Prostate gland (tissue), 2 donors: ENCODE measurements around the gene TSC22D3. TPM values are rescaled to one million over a fixed set of nuclear protein-coding genes. Genes with fewer than 3 reads are reported as not detected.
A peak's percentile ranks its signal among the peaks of the same experiment; 100 is the strongest.

Experiments used
- DNase-seq: peaks from one replicate; pipeline ENCODE4 v3.0.0-alpha.2; 2019; ENCODE audit warnings: low spot score
- H3K27ac ChIP-seq, 2 donors: fragments of 200-600 bp; sonication (generic); 2 replicates each; pipeline ENCODE4 v1.5.1; 2017 to 2019
- H3K27me3 ChIP-seq: fragments of 200-600 bp; sonication (generic); replicated peaks from 2 replicates; pipeline ENCODE4 v1.5.1; 2019; ENCODE audit not compliant: insufficient read depth
- H3K36me3 ChIP-seq, 2 donors: fragments of 200-600 bp; sonication (generic); 1 replicate in 1 of 2; 2 replicates in 1 of 2; pipeline versions ENCODE4 v1.5.1 to v1.8.1; 2017 to 2019
- H3K4me1 ChIP-seq: fragments of 200-600 bp; sonication (generic); replicated peaks from 2 replicates; pipeline ENCODE4 v1.5.1; 2019
- H3K4me3 ChIP-seq, 2 donors: fragments of 200-600 bp; sonication (generic); 2 replicates each; pipeline ENCODE4 v1.5.1; 2017 to 2019
- H3K9me3 ChIP-seq: fragments of 200-600 bp; sonication (generic); 2 replicates; pipeline ENCODE4 v1.5.1; 2017
- POLR2A ChIP-seq: fragments of 450-650 bp; IDR thresholded peaks from one replicate; pipeline ENCODE4 v1.6.1; 2016; ENCODE audit warnings: antibody characterized with exemption, mild to moderate bottlenecking
- POLR2AphosphoS5 ChIP-seq: sonication (generic); formaldehyde crosslinking; IDR thresholded peaks from one replicate; pipeline ENCODE4 v1.6.1; 2017; ENCODE audit warnings: antibody characterized with exemption
- WGBS: methylation state at CpG from one replicate; pipeline ENCODE4 v1.1.5; 2018; 5-methylcytosine and 5-hydroxymethylcytosine counted together
- intact Hi-C: fragments of 100-400 bp; cut with DNase I; formaldehyde crosslinking; loops from one replicate; pipeline ENCODE4 v1.14.2; 2022
- total RNA-seq, 2 donors: library from RNA; depleted of rRNA; stranded (reverse); fragments of >200 nt; gene quantifications; one replicate each; pipeline ENCODE4 v1.1.0, GENCODE V29; 2016
- TF ChIP-seq, protein P1 (sequence below), 4 experiments: fragments of 200-600 bp in 2 of 4; fragments of 450-650 bp in 2 of 4; sonication (generic) in 2 of 4; IDR thresholded peaks; 1 replicate in 3 of 4; 2 replicates in 1 of 4; pipeline ENCODE4 v1.5.1; 2016 to 2019; ENCODE audit warnings: antibody characterized with exemption in 4 of 4, mild to moderate bottlenecking in 2 of 4, moderate library complexity in 2 of 4

TSC22D3 gene
- total RNA-seq, 2 donors from 2014 or later = 480 to 1,164 TPM

GRCh38 chrX:107739541-107739940 lies 36.0 kb downstream of the TSC22D3 start:
- Histone ChIP-seq H3K9me3 (no peaks in the 10 kb centered on the region), H3K4me1 (no peaks in the 10 kb centered on the region), H3K36me3 (no peaks in the 10 kb centered on the region), H3K4me3 (no peak overlapping the region), H3K27ac (peak overlapping the region; percentile 66 to 90), H3K27me3 (no peaks in the 10 kb centered on the region)
- 87% methylated on average over 3 of the region's 3 CpGs for WGBS
- no peak for DNase-seq
- intact Hi-C loops = no loop called here
- TF ChIP-seq, protein P1, sequence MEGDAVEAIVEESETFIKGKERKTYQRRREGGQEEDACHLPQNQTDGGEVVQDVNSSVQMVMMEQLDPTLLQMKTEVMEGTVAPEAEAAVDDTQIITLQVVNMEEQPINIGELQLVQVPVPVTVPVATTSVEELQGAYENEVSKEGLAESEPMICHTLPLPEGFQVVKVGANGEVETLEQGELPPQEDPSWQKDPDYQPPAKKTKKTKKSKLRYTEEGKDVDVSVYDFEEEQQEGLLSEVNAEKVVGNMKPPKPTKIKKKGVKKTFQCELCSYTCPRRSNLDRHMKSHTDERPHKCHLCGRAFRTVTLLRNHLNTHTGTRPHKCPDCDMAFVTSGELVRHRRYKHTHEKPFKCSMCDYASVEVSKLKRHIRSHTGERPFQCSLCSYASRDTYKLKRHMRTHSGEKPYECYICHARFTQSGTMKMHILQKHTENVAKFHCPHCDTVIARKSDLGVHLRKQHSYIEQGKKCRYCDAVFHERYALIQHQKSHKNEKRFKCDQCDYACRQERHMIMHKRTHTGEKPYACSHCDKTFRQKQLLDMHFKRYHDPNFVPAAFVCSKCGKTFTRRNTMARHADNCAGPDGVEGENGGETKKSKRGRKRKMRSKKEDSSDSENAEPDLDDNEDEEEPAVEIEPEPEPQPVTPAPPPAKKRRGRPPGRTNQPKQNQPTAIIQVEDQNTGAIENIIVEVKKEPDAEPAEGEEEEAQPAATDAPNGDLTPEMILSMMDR (IDR thresholded peaks at IDR 0.05) = no peak
- no peak for TF ChIP-seq POLR2AphosphoS5
- no peak for TF ChIP-seq POLR2A

GRCh38 chrX:107738768-107739167 lies 36.8 kb downstream of the TSC22D3 start:
- no peaks in the 10 kb centered on the region for H3K9me3 ChIP-seq
- DNase-seq = no peak
- H3K27me3 ChIP-seq = no peaks in the 10 kb centered on the region
- H3K4me1 ChIP-seq = no peaks in the 10 kb centered on the region
- no peak for TF ChIP-seq POLR2A
- TF ChIP-seq, protein P1 (IDR thresholded peaks at IDR 0.05) = no peak
- TF ChIP-seq POLR2AphosphoS5 = no peak
- H3K4me3 ChIP-seq = no peak overlapping the region
- intact Hi-C loops = no loop called here
- WGBS = 85% methylated on average over 4 of the region's 8 CpGs
- no peaks in the 10 kb centered on the region for H3K36me3 ChIP-seq
- H3K27ac ChIP-seq = peak overlapping the region; percentile 66 to 90

DNA sequence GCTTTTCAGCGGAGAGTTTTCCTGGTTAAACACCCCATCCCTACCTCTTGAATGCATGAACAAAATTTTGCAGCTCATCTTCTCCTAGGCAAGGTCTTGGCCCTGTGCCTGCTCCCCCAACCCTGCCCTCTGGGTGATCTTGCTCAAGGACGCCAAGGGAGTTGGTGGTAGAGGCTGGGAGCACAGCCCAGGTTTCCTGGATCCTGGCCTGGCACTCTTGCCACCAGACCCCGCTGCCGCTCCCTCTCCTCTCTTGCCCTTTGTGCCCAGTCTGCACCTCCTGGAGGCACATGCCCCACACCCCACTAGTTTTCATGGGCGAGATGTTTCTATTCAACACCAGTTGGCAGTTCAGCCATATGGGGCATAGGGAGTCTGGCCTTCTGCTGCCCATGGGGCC lies 37.3 kb downstream of the TSC22D3 start:
- no peaks in the 10 kb centered on the region for H3K4me1 ChIP-seq
- H3K9me3 ChIP-seq = no peaks in the 10 kb centered on the region
- 96% methylated on average over 4 of the region's 5 CpGs for WGBS
- no peak for DNase-seq
- intact Hi-C loops = no loop called here
- no peak overlapping the region for H3K4me3 ChIP-seq
- no peaks in the 10 kb centered on the region for H3K36me3 ChIP-seq
- TF ChIP-seq, protein P1 (IDR thresholded peaks at IDR 0.05) = no peak
- TF ChIP-seq POLR2A = no peak
- TF ChIP-seq POLR2AphosphoS5 = no peak
- peak overlapping the region; percentile 66 to 90 for H3K27ac ChIP-seq
- H3K27me3 ChIP-seq = no peaks in the 10 kb centered on the region

GRCh38 chrX:107736781-107737531 lies 38.6 kb downstream of the TSC22D3 start:
- Histone ChIP-seq H3K4me3 (no peak overlapping the region), H3K9me3 (no peaks in the 10 kb centered on the region), H3K27me3 (no peaks in the 10 kb centered on the region), H3K36me3 (no peaks in the 10 kb centered on the region), H3K27ac (peak overlapping the region; percentile 45 to 90), H3K4me1 (no peaks in the 10 kb centered on the region)
- no peak for DNase-seq
- TF ChIP-seq POLR2A = no peak
- TF ChIP-seq, protein P1 (IDR thresholded peaks at IDR 0.05) = no peak
- TF ChIP-seq POLR2AphosphoS5 = no peak
- intact Hi-C loops = no loop called here
- WGBS = 74% methylated on average over 8 of the region's 8 CpGs

DNA sequence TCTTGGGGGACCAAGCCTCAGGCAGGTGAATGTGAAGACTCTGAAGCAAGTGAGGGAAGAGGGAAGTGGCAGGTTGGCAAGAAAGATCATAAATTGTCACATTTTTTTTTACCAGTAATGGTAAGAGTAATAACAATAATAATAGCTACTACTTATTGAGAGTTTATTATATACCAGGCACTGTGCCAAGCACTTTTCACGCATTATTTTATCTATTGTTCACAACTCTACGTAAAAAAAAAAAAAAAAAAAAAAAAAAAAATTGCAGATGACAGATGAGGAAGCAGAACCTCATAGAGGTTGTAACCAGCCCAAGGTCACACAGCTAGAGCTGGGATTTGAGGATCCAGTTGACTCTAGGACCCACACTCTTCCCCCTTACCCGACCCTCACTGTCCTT lies 40.9 kb downstream of the TSC22D3 start:
- Histone ChIP-seq H3K27ac (peak overlapping the region; percentile 51 to 98), H3K4me3 (no peak overlapping the region), H3K27me3 (no peaks in the 10 kb centered on the region), H3K36me3 (no peaks in the 10 kb centered on the region), H3K9me3 (no peaks in the 10 kb centered on the region), H3K4me1 (no peaks in the 10 kb centered on the region)
- no peak for TF ChIP-seq POLR2AphosphoS5
- TF ChIP-seq, protein P1 (IDR thresholded peaks at IDR 0.05) = no peak
- no peak for TF ChIP-seq POLR2A
- DNase-seq = no peak
- intact Hi-C loops = no loop called here
- WGBS = 90% methylated on average over 3 of the region's 3 CpGs
